Caco-2 (cell line): Measurements from ENCODE around the gene NINJ1. TPM values are rescaled to one million over a fixed set of nuclear protein-coding genes. Genes with fewer than 3 reads are reported as not detected.

Source experiments
- BruUV-seq: library from RNA; stranded (reverse); fragments of 400-500 nt; replicated peaks from 2 replicates; lab custom pipeline; 2021; lab: Mats Ljungman, UMichigan
- CTCF ChIA-PET: fragments of 300-600 bp; sonication (Branson Sonifier 250); formaldehyde crosslinking; loops from one replicate; lab custom pipeline; 2022; ENCODE audit warnings: antibody characterized with exemption; lab: Charles Lee
- POLR2A ChIA-PET: fragments of 300-600 bp; sonication (Branson Sonifier 250); formaldehyde crosslinking; loops from one replicate; lab custom pipeline; 2022; ENCODE audit warnings: antibody characterized with exemption; lab: Charles Lee
- DNase-seq, 2 experiments: peaks; one replicate each; pipeline versions ENCODE4 v3.0.0 to v3.0.0-alpha.2; 2020 to 2022
- H3K27me3 ChIP-seq: replicated peaks from 2 replicates; pipeline ENCODE4 v1.6.0; 2011; ENCODE audit warnings: low read length; ENCODE audit not compliant: control insufficient read depth, insufficient read depth
- H3K36me3 ChIP-seq: 2 replicates; pipeline ENCODE4 v1.5.1; 2011; ENCODE audit warnings: low read length; ENCODE audit not compliant: control insufficient read depth, insufficient read depth
- H3K4me1 ChIP-seq: fragments of 250-450 bp; sonication (Bioruptor Pico); 2 replicates; pipeline ENCODE4 v1.5.1; 2020; ENCODE audit warnings: mild to moderate bottlenecking
- H3K4me3 ChIP-seq: 2 replicates; pipeline ENCODE4 v1.5.1; 2011; ENCODE audit warnings: low read depth, mild to moderate bottlenecking, control low read depth, low read length
- H3K9me3 ChIP-seq: fragments of 250-450 bp; sonication (Bioruptor Pico); 2 replicates; pipeline ENCODE4 v1.5.1; 2020; ENCODE audit warnings: mild to moderate bottlenecking, moderate library complexity
- H3K27ac Mint-ChIP-seq: one replicate; pipeline ENCODE4 v1.8.0; 2022; ENCODE audit warnings: mixed read lengths; ENCODE audit not compliant: unreplicated experiment
- H3K27me3 Mint-ChIP-seq: one replicate; pipeline ENCODE4 v1.8.0; 2022; ENCODE audit warnings: mixed read lengths; ENCODE audit not compliant: insufficient read depth, unreplicated experiment
- H3K36me3 Mint-ChIP-seq: one replicate; pipeline ENCODE4 v1.8.0; 2022; ENCODE audit warnings: mild to moderate bottlenecking, mixed read lengths; ENCODE audit not compliant: insufficient read depth, unreplicated experiment
- H3K4me1 Mint-ChIP-seq: one replicate; pipeline ENCODE4 v1.8.0; 2022; ENCODE audit warnings: low read depth, mixed read lengths; ENCODE audit not compliant: unreplicated experiment
- H3K4me3 Mint-ChIP-seq: one replicate; pipeline ENCODE4 v1.8.0; 2022; ENCODE audit warnings: mild to moderate bottlenecking, moderate library complexity, mixed read lengths; ENCODE audit not compliant: unreplicated experiment
- H3K9me3 Mint-ChIP-seq: one replicate; pipeline ENCODE4 v1.8.0; 2022; ENCODE audit warnings: mixed read lengths; ENCODE audit not compliant: unreplicated experiment
- CTCF ChIP-seq, 2 experiments: fragments of 200-600 bp in 1 of 2; IDR thresholded peaks; 1 replicate in 1 of 2; 2 replicates in 1 of 2; pipeline versions ENCODE4 v1.5.1 to v1.8.0; 2011 to 2022; ENCODE audit warnings: antibody characterized with exemption in 1 of 2, control low read depth in 1 of 2, inconsistent platforms in 1 of 2, low read depth in 1 of 2, low read length in 1 of 2, mild to moderate bottlenecking in 1 of 2, moderate library complexity in 1 of 2; ENCODE audit not compliant: insufficient read depth in 1 of 2, severe bottlenecking in 1 of 2, unreplicated experiment in 1 of 2
- intact Hi-C: fragments of 100-400 bp; cut with micrococcal nuclease; formaldehyde crosslinking; loops from one replicate; pipeline ENCODE4 v1.10.0; 2022; ENCODE audit not compliant: unreplicated experiment
- total RNA-seq: library from RNA; stranded (reverse); gene quantifications from 2 replicates; pipeline ENCODE4 v1.2.3, GENCODE V29; 2022

Gene NINJ1
- total RNA-seq, 1 experiment from 2014 or later = 35.6 TPM

- Mint-ChIP-seq H3K27ac (no peak overlapping the region), H3K4me3 (no peak overlapping the region), H3K4me1 (no peaks in the 10 kb centered on the region), H3K36me3 (no peaks in the 10 kb centered on the region), H3K9me3 (no peaks in the 10 kb centered on the region), H3K27me3 (no peaks in the 10 kb centered on the region)
- Histone ChIP-seq H3K9me3 (no peaks in the 10 kb centered on the region), H3K36me3 (no peaks in the 10 kb centered on the region), H3K4me1 (no peaks in the 10 kb centered on the region), H3K4me3 (no peak overlapping the region), H3K27me3 (no peaks in the 10 kb centered on the region)
- ChIA-PET POLR2A (no interaction called here), CTCF (no interaction called here)
- intact Hi-C loops = no loop called here
- no peak for TF ChIP-seq CTCF (IDR thresholded peaks at IDR 0.05; ENCODE audit: insufficient read depth in 1 of 2, low read depth in 1 of 2, low read length in 1 of 2, severe bottlenecking in 1 of 2, unreplicated experiment in 1 of 2)
- no peak for DNase-seq
- no TSS peak for BruUV-seq
These were observed 38.8 kb upstream of the NINJ1 start for GRCh38 chr9:93172666-93173364.

- no peaks in the 10 kb centered on the region for H3K9me3 Mint-ChIP-seq
- no peak overlapping the region for H3K4me3 Mint-ChIP-seq
- intact Hi-C loops = no loop called here
- POLR2A ChIA-PET = no interaction called here
- Histone ChIP-seq H3K27me3 (no peaks in the 10 kb centered on the region), H3K9me3 (no peaks in the 10 kb centered on the region), H3K4me3 (no peak overlapping the region), H3K36me3 (no peaks in the 10 kb centered on the region), H3K4me1 (no peaks in the 10 kb centered on the region)
- BruUV-seq = no TSS peak
- H3K36me3 Mint-ChIP-seq = no peaks in the 10 kb centered on the region
- no peak overlapping the region for H3K27ac Mint-ChIP-seq
- no peak for TF ChIP-seq CTCF (IDR thresholded peaks at IDR 0.05; ENCODE audit: insufficient read depth in 1 of 2, low read depth in 1 of 2, low read length in 1 of 2, severe bottlenecking in 1 of 2, unreplicated experiment in 1 of 2)
- no peaks in the 10 kb centered on the region for H3K27me3 Mint-ChIP-seq
- DNase-seq = no peak
- CTCF ChIA-PET = no interaction called here
- no peaks in the 10 kb centered on the region for H3K4me1 Mint-ChIP-seq
These were observed 37.4 kb upstream of the NINJ1 start for GRCh38 chr9:93171261-93171990.

GRCh38 chr9:93170571-93170970, 36.5 kb upstream of the NINJ1 start:
- Histone ChIP-seq H3K27me3 (no peaks in the 10 kb centered on the region), H3K4me1 (no peaks in the 10 kb centered on the region), H3K9me3 (no peaks in the 10 kb centered on the region), H3K4me3 (no peak overlapping the region), H3K36me3 (no peaks in the 10 kb centered on the region)
- Mint-ChIP-seq H3K27ac (no peak overlapping the region), H3K4me3 (no peak overlapping the region), H3K4me1 (no peaks in the 10 kb centered on the region), H3K9me3 (no peaks in the 10 kb centered on the region), H3K27me3 (no peaks in the 10 kb centered on the region), H3K36me3 (no peaks in the 10 kb centered on the region)
- BruUV-seq = no TSS peak
- CTCF ChIA-PET = no interaction called here
- DNase-seq = no peak
- POLR2A ChIA-PET = no interaction called here
- intact Hi-C loops = no loop called here
- no peak for TF ChIP-seq CTCF (IDR thresholded peaks at IDR 0.05; ENCODE audit: insufficient read depth in 1 of 2, low read depth in 1 of 2, low read length in 1 of 2, severe bottlenecking in 1 of 2, unreplicated experiment in 1 of 2)
